ENCODE results near the gene MOGAT3.

The MOGAT3 gene

GRCh38 chr7:101159696-101160674 is 40.9 kb downstream of the MOGAT3 start:
- DNase-seq = no peak

- no peak for DNase-seq
These were observed 43.8 kb downstream of the MOGAT3 start for GRCh38 chr7:101156866-101157589.

GRCh38 chr7:101156277-101156676 is 44.6 kb downstream of the MOGAT3 start:
- no peak for DNase-seq

- no peak for DNase-seq
These were observed 45.5 kb downstream of the MOGAT3 start for GRCh38 chr7:101155303-101155702.

GRCh38 chr7:101154693-101155102 is 46.1 kb downstream of the MOGAT3 start:
- no peak for DNase-seq

GRCh38 chr7:101153969-101154692 is 46.7 kb downstream of the MOGAT3 start, which contains the start of gene AP1S1:
AP1S1 (plus strand) TSS chr7:101154476; CDS start chr7:101154515, 39 bp downstream.
- peak; percentile 97 for DNase-seq

- no peak for DNase-seq
These were observed 48.8 kb downstream of the MOGAT3 start for GRCh38 chr7:101151908-101152651.

Measured in DMS153 (cell line).